ENCODE results near the gene WFIKKN2. TPM values are rescaled to one million over a fixed set of nuclear protein-coding genes. Genes with fewer than 3 reads are reported as not detected.
A peak's percentile ranks its signal among the peaks of the same experiment; 100 is the strongest.

Gene WFIKKN2
- total RNA-seq, 1 donor: under 0.01 TPM

DNA sequence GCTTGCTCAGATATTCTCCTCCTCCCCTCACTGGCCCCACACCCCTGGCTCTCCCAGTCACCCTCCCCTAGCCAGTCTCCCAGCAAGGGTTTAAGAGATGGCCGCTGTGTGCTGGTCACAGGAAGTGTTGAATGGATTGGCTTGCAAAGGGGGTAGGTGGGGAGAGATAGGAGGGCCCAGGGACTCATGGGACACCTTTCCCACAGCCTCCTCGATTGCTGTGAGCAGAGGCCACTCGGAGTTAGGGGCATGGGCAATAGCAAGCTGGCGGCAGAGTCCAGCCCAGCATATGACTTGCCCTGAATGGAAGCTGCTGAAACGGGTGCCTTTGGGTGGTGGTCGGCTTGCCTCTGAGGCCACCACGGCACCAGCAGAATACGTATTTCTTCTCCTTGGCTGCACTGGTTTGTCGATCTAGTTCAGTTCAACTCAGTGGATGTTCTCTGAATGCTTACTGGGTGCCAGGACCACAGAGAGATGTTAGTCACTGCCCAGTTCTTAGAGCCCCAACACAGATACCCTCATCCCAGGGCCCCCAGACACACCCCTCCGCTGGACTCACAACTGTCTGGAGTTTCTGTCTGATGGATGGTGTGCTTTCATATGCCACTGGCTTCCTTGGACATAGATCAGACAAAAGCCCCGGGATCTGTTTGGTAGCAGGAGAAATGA, 6.0 kb downstream of the WFIKKN2 start:
- peak overlapping the region; percentile 5 for H2AFZ ChIP-seq (ENCODE audit: low read length)
- DNase-seq (ENCODE audit: insufficient read length, low spot score, missing footprints): peak; percentile 58
- H3K36me3 ChIP-seq (ENCODE audit: insufficient read depth, low read length): no peaks in the 10 kb centered on the region
- no peaks in the 10 kb centered on the region for H3K27me3 ChIP-seq (ENCODE audit: insufficient read depth, low read length)
- H3K4me3 ChIP-seq (ENCODE audit: insufficient read depth, low read length): no peak overlapping the region
- TF ChIP-seq, protein P1, sequence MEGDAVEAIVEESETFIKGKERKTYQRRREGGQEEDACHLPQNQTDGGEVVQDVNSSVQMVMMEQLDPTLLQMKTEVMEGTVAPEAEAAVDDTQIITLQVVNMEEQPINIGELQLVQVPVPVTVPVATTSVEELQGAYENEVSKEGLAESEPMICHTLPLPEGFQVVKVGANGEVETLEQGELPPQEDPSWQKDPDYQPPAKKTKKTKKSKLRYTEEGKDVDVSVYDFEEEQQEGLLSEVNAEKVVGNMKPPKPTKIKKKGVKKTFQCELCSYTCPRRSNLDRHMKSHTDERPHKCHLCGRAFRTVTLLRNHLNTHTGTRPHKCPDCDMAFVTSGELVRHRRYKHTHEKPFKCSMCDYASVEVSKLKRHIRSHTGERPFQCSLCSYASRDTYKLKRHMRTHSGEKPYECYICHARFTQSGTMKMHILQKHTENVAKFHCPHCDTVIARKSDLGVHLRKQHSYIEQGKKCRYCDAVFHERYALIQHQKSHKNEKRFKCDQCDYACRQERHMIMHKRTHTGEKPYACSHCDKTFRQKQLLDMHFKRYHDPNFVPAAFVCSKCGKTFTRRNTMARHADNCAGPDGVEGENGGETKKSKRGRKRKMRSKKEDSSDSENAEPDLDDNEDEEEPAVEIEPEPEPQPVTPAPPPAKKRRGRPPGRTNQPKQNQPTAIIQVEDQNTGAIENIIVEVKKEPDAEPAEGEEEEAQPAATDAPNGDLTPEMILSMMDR (IDR thresholded peaks at IDR 0.05; ENCODE audit: extremely low read depth, low read depth, low read length): no peak
- H4K20me1 ChIP-seq (ENCODE audit: insufficient read depth, low read length): no peaks in the 10 kb centered on the region
- H3K4me1 ChIP-seq (ENCODE audit: insufficient read depth, low read length): peaks cover 10% of the 10 kb centered on the region
- no peaks in the 10 kb centered on the region for H3K9me3 ChIP-seq (ENCODE audit: low read depth, low read length)
- no peak overlapping the region for H3K4me2 ChIP-seq (ENCODE audit: insufficient read depth, low read length)
- H3K27ac ChIP-seq (ENCODE audit: low read depth, low read length): no peak overlapping the region
- no peaks in the 10 kb centered on the region for H3K79me2 ChIP-seq (ENCODE audit: insufficient read depth, low read length)

DNA sequence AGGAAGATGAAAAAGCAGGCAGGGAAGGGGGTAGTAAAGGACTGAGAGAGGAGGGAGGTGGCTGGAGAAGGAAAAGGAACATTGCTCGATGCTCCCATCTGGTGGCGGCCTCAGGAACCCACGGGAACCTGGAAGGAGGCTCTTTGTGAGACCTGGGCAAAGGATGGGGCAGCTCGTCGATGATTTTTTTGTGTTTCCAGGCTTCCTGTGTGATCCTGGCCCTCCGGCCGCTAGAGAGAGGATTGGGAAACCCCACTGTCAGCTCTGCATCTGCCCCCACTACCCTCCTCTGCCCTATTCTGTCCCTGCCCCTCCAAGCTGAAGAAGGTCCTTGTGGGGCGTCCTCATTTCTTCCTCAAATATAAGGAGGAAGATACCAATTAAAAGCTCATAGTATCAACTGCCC, 6.6 kb downstream of the WFIKKN2 start:
- DNase-seq (ENCODE audit: insufficient read length, low spot score, missing footprints): peak; percentile 97
- TF ChIP-seq, protein P1 (IDR thresholded peaks at IDR 0.05; ENCODE audit: extremely low read depth, low read depth, low read length): peak; percentile 92
- no peaks in the 10 kb centered on the region for H4K20me1 ChIP-seq (ENCODE audit: insufficient read depth, low read length)
- H3K27me3 ChIP-seq (ENCODE audit: insufficient read depth, low read length): no peaks in the 10 kb centered on the region
- no peaks in the 10 kb centered on the region for H3K79me2 ChIP-seq (ENCODE audit: insufficient read depth, low read length)
- no peaks in the 10 kb centered on the region for H3K36me3 ChIP-seq (ENCODE audit: insufficient read depth, low read length)
- peaks cover 10% of the 10 kb centered on the region for H3K4me1 ChIP-seq (ENCODE audit: insufficient read depth, low read length)
- no peak overlapping the region for H3K4me2 ChIP-seq (ENCODE audit: insufficient read depth, low read length)
- H3K27ac ChIP-seq (ENCODE audit: low read depth, low read length): no peak overlapping the region
- no peak overlapping the region for H3K4me3 ChIP-seq (ENCODE audit: insufficient read depth, low read length)
- no peaks in the 10 kb centered on the region for H3K9me3 ChIP-seq (ENCODE audit: low read depth, low read length)
- H2AFZ ChIP-seq (ENCODE audit: low read length): peak overlapping the region; percentile 66

DNA sequence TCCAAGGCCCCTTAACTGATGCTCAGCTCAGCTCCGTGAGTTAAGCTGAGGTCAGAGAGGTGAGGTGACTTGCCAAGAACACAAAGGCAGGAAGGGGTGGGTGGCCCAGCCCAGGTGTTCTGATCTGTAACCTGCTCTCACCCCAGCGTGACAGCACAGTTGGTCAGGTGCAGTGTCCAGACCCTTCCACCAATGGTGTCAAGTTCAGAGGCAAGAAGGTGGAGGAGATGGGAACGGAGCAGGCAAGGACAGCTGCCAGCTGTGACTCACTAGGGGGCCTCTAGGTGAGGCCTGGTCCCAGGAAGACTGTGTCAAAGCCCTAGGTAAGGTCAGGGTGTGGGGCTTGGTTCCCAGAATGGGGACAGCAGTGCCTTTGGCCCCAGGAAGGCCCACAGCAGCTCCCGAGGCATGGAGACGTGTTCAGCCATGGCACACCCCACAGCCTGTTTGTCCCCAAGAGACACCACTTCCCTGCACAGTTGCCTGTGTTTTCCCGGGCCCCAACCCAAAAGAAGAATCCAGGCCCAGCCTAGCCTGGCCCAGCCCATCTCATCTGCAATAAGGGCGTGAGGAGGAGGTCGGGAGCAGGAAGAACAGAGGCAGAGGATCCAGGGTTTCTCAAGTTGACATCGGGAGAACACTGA, 7.2 kb downstream of the WFIKKN2 start:
- TF ChIP-seq, protein P1 (IDR thresholded peaks at IDR 0.05; ENCODE audit: extremely low read depth, low read depth, low read length): no peak
- peak; percentile 27 for DNase-seq (ENCODE audit: insufficient read length, low spot score, missing footprints)
- Histone ChIP-seq H3K4me3 (ENCODE audit: insufficient read depth, low read length) (no peak overlapping the region), H3K36me3 (ENCODE audit: insufficient read depth, low read length) (no peaks in the 10 kb centered on the region), H3K27ac (ENCODE audit: low read depth, low read length) (no peak overlapping the region), H3K4me1 (ENCODE audit: insufficient read depth, low read length) (peaks cover 10% of the 10 kb centered on the region), H2AFZ (ENCODE audit: low read length) (no peak overlapping the region), H3K9me3 (ENCODE audit: low read depth, low read length) (no peaks in the 10 kb centered on the region), H4K20me1 (ENCODE audit: insufficient read depth, low read length) (no peaks in the 10 kb centered on the region), H3K27me3 (ENCODE audit: insufficient read depth, low read length) (no peaks in the 10 kb centered on the region), H3K4me2 (ENCODE audit: insufficient read depth, low read length) (no peak overlapping the region), H3K79me2 (ENCODE audit: insufficient read depth, low read length) (no peaks in the 10 kb centered on the region)

GRCh38 chr17:50843150-50843905, 7.9 kb downstream of the WFIKKN2 start:
- Histone ChIP-seq H3K27me3 (ENCODE audit: insufficient read depth, low read length) (no peaks in the 10 kb centered on the region), H4K20me1 (ENCODE audit: insufficient read depth, low read length) (no peaks in the 10 kb centered on the region), H3K4me2 (ENCODE audit: insufficient read depth, low read length) (no peak overlapping the region), H3K36me3 (ENCODE audit: insufficient read depth, low read length) (no peaks in the 10 kb centered on the region), H3K79me2 (ENCODE audit: insufficient read depth, low read length) (no peaks in the 10 kb centered on the region), H3K4me1 (ENCODE audit: insufficient read depth, low read length) (peaks cover 10% of the 10 kb centered on the region), H3K4me3 (ENCODE audit: insufficient read depth, low read length) (no peak overlapping the region), H3K9me3 (ENCODE audit: low read depth, low read length) (no peaks in the 10 kb centered on the region), H3K27ac (ENCODE audit: low read depth, low read length) (no peak overlapping the region), H2AFZ (ENCODE audit: low read length) (no peak overlapping the region)
- TF ChIP-seq, protein P1 (IDR thresholded peaks at IDR 0.05; ENCODE audit: extremely low read depth, low read depth, low read length): no peak
- peak; percentile 54 for DNase-seq (ENCODE audit: insufficient read length, low spot score, missing footprints)

Data from osteoblast (primary cell).